HepG2 (cell line): ENCODE measurements around the gene UVSSA. TPM values are rescaled to one million over a fixed set of nuclear protein-coding genes. Genes with fewer than 3 reads are reported as not detected.

ENCODE experiments used
- ATAC-seq: fragments of 200-7000 bp; cut with Tn5 transposase; 3 replicates; pipeline ENCODE4 v1.9.1; 2020; ENCODE audit warnings: mild to moderate bottlenecking, moderate library complexity
- BruUV-seq: library from RNA; stranded (reverse); fragments of 400-500 nt; replicated peaks from 2 replicates; lab custom pipeline; 2021; lab: Mats Ljungman, UMichigan
- CTCF ChIA-PET: fragments of 300-600 bp; formaldehyde crosslinking; extraction: SDS; loops from one replicate; lab custom pipeline; 2021; ENCODE audit warnings: low total read pairs, inconsistent platforms, low intra/inter-chr PET ratio; lab: Yijun Ruan, JAX
- POLR2A ChIA-PET: fragments of 350-600 bp; sonication (Branson Sonifier 250); formaldehyde crosslinking; loops from one replicate; lab custom pipeline; 2020; ENCODE audit warnings: antibody characterized with exemption, inconsistent platforms; lab: Yijun Ruan, JAX
- DNase-seq: peaks from one replicate; pipeline ENCODE4 v3.0.0-alpha.2; 2015; ENCODE audit warnings: low spot score
- FAIRE-seq: peaks from 3 replicates; lab custom pipeline; 2011; peaks lifted over from hg19 to GRCh38; lab: Jason Lieb, UNC
- H2AFZ ChIP-seq: one replicate; pipeline ENCODE4 v1.6.1; 2011; ENCODE audit warnings: low read length, inconsistent platforms
- H3K27ac ChIP-seq: fragments of 300-600 bp; 3 replicates; pipeline ENCODE4 v1.8.0; 2011; ENCODE audit warnings: mixed run types, mild to moderate bottlenecking, mixed read lengths, low read length, inconsistent platforms; ENCODE audit not compliant: insufficient read depth; ENCODE audit errors: extremely low read length
- H3K27me3 ChIP-seq, 2 experiments: fragments of 200-600 bp in 1 of 2; 2 replicates in 1 of 2; 3 replicates in 1 of 2; pipeline versions ENCODE4 v1.6.0 to v1.8.0; 2011; ENCODE audit warnings: low read length in 2 of 2, mild to moderate bottlenecking in 2 of 2, moderate library complexity in 2 of 2, inconsistent platforms in 1 of 2; ENCODE audit not compliant: insufficient read depth in 2 of 2, control insufficient read depth in 1 of 2
- H3K36me3 ChIP-seq, 2 experiments: fragments of 200-600 bp in 1 of 2; replicated peaks in 1 of 2; 2 replicates in 1 of 2; 3 replicates in 1 of 2; pipeline versions ENCODE4 v1.5.1 to v1.8.0; 2011; ENCODE audit warnings: low read length in 2 of 2, inconsistent platforms in 1 of 2; ENCODE audit not compliant: insufficient read depth in 2 of 2, control insufficient read depth in 1 of 2
- H3K4me1 ChIP-seq: 2 replicates; pipeline ENCODE4 v1.5.1; 2012; ENCODE audit warnings: low read length, inconsistent platforms; ENCODE audit not compliant: insufficient read depth
- H3K4me2 ChIP-seq: 2 replicates; pipeline ENCODE4 v1.6.0; 2011; ENCODE audit warnings: low read depth, low read length, inconsistent platforms
- H3K4me3 ChIP-seq, 3 experiments: fragments of 200-600 bp in 1 of 3; sonication (generic), shearing (Covaris generic) in 1 of 3; replicated peaks in 1 of 3; 2 replicates each; pipeline ENCODE4 v1.5.1; 2011 to 2016; ENCODE audit warnings: low read length in 3 of 3, inconsistent platforms in 2 of 3, low read depth in 2 of 3, mild to moderate bottlenecking in 2 of 3, control low read depth in 1 of 3, mixed read lengths in 1 of 3; ENCODE audit not compliant: insufficient read depth in 1 of 3
- H3K79me2 ChIP-seq: one replicate; pipeline ENCODE4 v1.6.1; 2011; ENCODE audit warnings: low read length, inconsistent platforms; ENCODE audit not compliant: insufficient read depth
- H3K9ac ChIP-seq: 2 replicates; pipeline ENCODE4 v1.6.0; 2011; ENCODE audit warnings: mild to moderate bottlenecking, low read depth, low read length, inconsistent platforms; ENCODE audit not compliant: insufficient read depth
- H3K9me3 ChIP-seq: 2 replicates; pipeline ENCODE4 v1.5.1; 2012; ENCODE audit warnings: mild to moderate bottlenecking, low read length
- H4K20me1 ChIP-seq: 2 replicates; pipeline ENCODE4 v1.6.0; 2011; ENCODE audit warnings: inconsistent platforms, mild to moderate bottlenecking, low read length, moderate library complexity; ENCODE audit not compliant: insufficient read depth
- CTCF ChIP-seq: sonication (generic); formaldehyde crosslinking; IDR thresholded peaks from 2 replicates; pipeline ENCODE4 v1.5.0; 2020; ENCODE audit warnings: mild to moderate bottlenecking, missing genetic modification reagents, moderate library complexity
- IRF1 ChIP-seq: sonication (generic); formaldehyde crosslinking; IDR thresholded peaks from 2 replicates; pipeline ENCODE4 v1.4.0; 2020; ENCODE audit warnings: low read depth, mild to moderate bottlenecking, missing genetic modification reagents
- KLF12 ChIP-seq: sonication (generic); formaldehyde crosslinking; IDR thresholded peaks from 2 replicates; pipeline ENCODE4 v1.4.0; 2020; ENCODE audit warnings: missing genetic modification reagents, borderline replicate concordance
- MYNN ChIP-seq: sonication (generic); formaldehyde crosslinking; IDR thresholded peaks from 2 replicates; pipeline ENCODE4 v1.4.0; 2020; ENCODE audit warnings: mild to moderate bottlenecking, low read depth, missing genetic modification reagents
- NCOA5 ChIP-seq: sonication (generic); formaldehyde crosslinking; IDR thresholded peaks from 2 replicates; pipeline ENCODE4 v1.4.0; 2020; ENCODE audit warnings: missing genetic modification reagents
- YEATS2 ChIP-seq: sonication (generic); formaldehyde crosslinking; IDR thresholded peaks from 2 replicates; pipeline ENCODE4 v1.4.0; 2020; ENCODE audit warnings: missing genetic modification reagents, borderline replicate concordance
- ZNF354B ChIP-seq: sonication (generic); formaldehyde crosslinking; IDR thresholded peaks from 2 replicates; pipeline ENCODE4 v1.8.0; 2022; ENCODE audit warnings: mild to moderate bottlenecking, missing genetic modification reagents
- ZNF468 ChIP-seq: sonication (generic); formaldehyde crosslinking; IDR thresholded peaks from 2 replicates; pipeline ENCODE4 v1.8.0; 2022; ENCODE audit warnings: mild to moderate bottlenecking, moderate library complexity, missing genetic modification reagents
- ZNF790 ChIP-seq: sonication (generic); formaldehyde crosslinking; IDR thresholded peaks from 2 replicates; pipeline ENCODE4 v1.8.0; 2022; ENCODE audit warnings: missing genetic modification reagents, mild to moderate bottlenecking, borderline replicate concordance
- ZSCAN9 ChIP-seq: IDR thresholded peaks from 2 replicates; pipeline ENCODE4 v1.6.1; 2016; ENCODE audit warnings: borderline replicate concordance
- WGBS: methylation state at CpG from one replicate; pipeline ENCODE4 v1.1.6; 2017; ENCODE audit warnings: low lambda C conversion rate; 5-methylcytosine and 5-hydroxymethylcytosine counted together
- in situ Hi-C: cut with HindIII; loops from 2 replicates; pipeline ENCODE4 v1.10.0; 2017; ENCODE audit warnings: low pct_unique_long_range_greater_than_20kb; ENCODE audit not compliant: extremely low pct_ligation_motif_present
- intact Hi-C: fragments of 100-400 bp; cut with micrococcal nuclease; formaldehyde crosslinking; loops from one replicate; pipeline ENCODE4 v1.10.0; 2022; ENCODE audit not compliant: unreplicated experiment
- polyA plus RNA-seq, 8 experiments: library from polyadenylated mRNA; depleted of rRNA in 3 of 8; stranded (reverse) in 7 of 8; unstranded in 1 of 8; fragments of >200 nt; fragmentation: Illumina TruSeq in 4 of 8; extraction: Trizol in 4 of 8; gene quantifications; 2 replicates each; pipeline versions ENCODE4 v1.2.1 to v1.2.3, GENCODE V29; 2011 to 2016; ENCODE audit warnings: low read depth in 4 of 8, missing spikeins in 1 of 8, mixed read lengths in 1 of 8; ENCODE audit not compliant: insufficient read depth in 1 of 8
- total RNA-seq, 5 experiments: library from RNA; depleted of rRNA; stranded (reverse); fragments of >200 nt; fragmentation: Illumina TruSeq; extraction: Trizol; gene quantifications; 2 replicates each; pipeline ENCODE4 v1.2.3, GENCODE V29; 2016; ENCODE audit warnings: low read depth in 1 of 5

The UVSSA gene
- total and polyA plus RNA-seq, 2 of the 13 experiments (the other 11 are each of a cell fraction or from before 2014, with no cell fraction given): 4.6 to 8.4 TPM

GRCh38 chr4:1407657-1408333 is 60.8 kb downstream of the UVSSA start:
- Histone ChIP-seq H3K36me3 (no peaks in the 10 kb centered on the region), H3K79me2 (no peaks in the 10 kb centered on the region), H3K9ac (no peak overlapping the region), H3K4me1 (no peaks in the 10 kb centered on the region), H2AFZ (no peak overlapping the region), H3K9me3 (no peaks in the 10 kb centered on the region), H4K20me1 (no peaks in the 10 kb centered on the region), H3K4me2 (no peak overlapping the region), H3K4me3 (no peak overlapping the region), H3K27ac (no peak overlapping the region), H3K27me3 (peaks cover 0 to 2% of the 10 kb centered on the region in 2 experiments; a peak in 4 of 5 replicates)
- 58% methylated on average over 23 of the region's 53 CpGs for WGBS
- BruUV-seq: no TSS peak
- FAIRE-seq (no peak), DNase-seq (no peak), ATAC-seq (no peak)
- in situ Hi-C loops (no loop called here), intact Hi-C loops (no loop called here)
- ChIA-PET POLR2A (no interaction called here), CTCF (no interaction called here)
- TF ChIP-seq KLF12 (no peak), ZNF468 (CRISPR knock-in tag) (no peak), IRF1 (CRISPR knock-in tag) (no peak), ZNF790 (no peak), ZSCAN9 (CRISPR knock-in tag) (no peak), YEATS2 (no peak), NCOA5 (no peak), CTCF (CRISPR knock-in tag) (no peak), MYNN (CRISPR knock-in tag) (no peak), ZNF354B (CRISPR knock-in tag) (no peak)
